IPS-NIHi7 (cell line): ENCODE measurements around the gene YWHAG.
"Not testable (repeated sequence)": the region's sequence is repeated elsewhere in the genome, so short reads cannot be mapped to it uniquely, and the experiment has no call there.

Experiments used
- DNase-seq: peaks from one replicate; pipeline ENCODE4 v3.0.0; 2012; ENCODE audit warnings: mixed read lengths; ENCODE audit errors: extremely low spot score

The YWHAG gene

DNA sequence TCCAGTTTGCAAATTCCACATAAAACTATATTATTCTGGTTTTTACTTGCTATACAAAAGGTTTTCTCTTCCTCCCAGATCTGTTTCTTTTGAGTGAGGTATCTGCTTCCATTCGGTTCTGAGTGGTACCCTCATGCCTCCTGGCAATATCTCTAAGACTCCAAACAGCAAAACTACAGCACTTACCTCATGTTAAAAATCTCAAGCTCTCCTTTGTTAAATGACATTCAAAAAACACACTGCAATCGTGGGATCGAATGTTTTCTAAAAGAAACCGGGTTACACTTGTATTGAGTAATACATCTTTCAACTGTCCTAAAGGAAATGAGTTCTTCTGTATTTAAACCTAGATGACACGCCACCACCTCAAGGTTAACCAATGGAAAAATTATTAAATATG, 11.1 kb downstream of the YWHAG start:
- no peak for DNase-seq

DNA sequence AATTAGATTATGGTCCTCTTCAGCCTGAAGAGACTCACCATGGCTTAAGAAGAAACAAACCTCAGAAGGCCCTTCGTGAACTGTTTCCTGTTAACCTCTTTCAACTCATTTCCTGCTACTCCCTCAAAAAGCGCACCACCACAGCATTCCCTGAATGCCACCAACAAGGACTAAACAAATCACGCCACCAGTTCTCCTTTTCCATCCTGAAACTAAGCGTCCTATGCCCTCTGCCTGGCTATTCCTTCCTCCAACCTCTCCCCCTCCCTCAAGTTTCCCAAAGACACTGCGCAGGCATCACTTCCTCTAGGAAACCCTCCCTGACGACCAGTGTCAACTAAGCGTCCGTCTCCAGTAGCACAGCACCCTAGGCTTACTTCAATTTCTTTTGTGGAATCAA, 12.0 kb downstream of the YWHAG start:
- DNase-seq, result no peak

GRCh38 chr7:76346097-76346496, 12.7 kb downstream of the YWHAG start:
- DNase-seq, result no peak

- DNase-seq, result no peak
Observed at GRCh38 chr7:76343931-76344321, 14.9 kb downstream of the YWHAG start.

DNA sequence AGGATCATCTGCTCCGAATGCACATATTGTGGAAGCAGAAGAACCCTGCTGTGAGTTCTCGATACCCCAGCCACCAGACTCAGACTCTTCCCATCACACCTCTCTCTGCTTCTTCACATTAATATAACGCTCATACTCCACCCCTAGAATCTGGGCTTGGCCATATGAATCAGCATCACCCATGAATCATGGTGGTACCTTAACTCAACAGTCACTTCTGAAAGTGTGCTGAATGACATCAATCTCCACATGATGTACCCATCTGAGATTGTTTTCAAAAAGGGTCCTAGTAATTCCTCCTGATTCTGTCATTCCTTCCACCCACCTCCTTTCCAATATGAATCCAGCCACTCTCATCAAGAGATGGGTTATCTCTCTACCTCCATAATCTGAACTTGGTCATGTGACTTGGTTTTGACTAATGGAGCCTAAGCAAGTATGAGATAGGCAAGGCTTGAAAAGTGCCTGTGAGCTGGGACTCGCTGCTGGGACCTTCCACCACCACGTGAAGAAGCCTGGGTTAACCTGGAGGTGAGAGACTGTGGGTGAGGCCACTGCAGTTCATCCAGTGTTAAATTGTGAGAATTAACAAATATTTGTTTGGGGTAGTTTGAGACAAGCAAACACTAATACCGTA, 15.4 kb downstream of the YWHAG start:
- DNase-seq, result no peak

DNA sequence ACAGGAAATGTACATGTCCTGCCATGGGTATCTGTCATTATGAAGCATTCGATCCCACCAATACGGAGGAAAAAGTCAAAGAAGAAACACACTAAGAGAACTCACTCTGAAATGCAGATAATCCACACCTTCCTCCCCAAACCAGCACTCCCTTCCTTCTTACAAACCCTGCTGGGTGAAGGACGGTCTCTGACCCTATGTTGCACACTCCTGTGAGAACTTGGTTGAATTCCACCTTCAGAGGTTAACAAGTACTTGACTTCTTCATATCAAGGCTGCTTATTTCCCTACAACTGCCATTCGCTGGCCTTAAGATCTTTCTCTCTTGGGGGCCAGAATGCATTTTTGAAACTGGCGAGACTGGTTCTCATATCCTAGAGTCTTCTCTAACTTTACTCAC, 16.6 kb downstream of the YWHAG start:
- no peak for DNase-seq

DNA sequence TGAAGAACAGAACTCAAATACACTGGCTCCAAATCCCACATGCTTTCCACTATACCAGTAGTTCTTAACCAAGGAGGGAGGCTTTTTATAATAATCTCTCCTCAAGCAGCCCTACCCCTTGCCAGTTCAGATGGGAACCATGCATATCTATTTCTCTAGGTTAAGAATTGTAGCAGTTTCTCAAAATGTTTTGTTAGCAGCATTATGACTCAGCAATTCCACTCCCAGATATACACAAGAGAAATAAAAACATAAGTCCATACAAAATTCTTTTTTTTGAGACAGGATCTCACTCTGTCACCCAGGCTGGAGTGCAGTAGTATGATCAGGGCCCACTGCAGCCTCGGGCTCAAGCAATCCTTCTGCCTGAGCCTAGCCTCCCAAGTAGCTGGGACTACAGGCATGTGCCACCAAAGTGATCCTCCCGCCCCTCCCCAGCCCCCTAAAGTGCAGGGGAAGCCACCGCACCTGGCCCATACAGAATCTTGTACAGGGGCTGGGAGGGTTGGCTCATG, 18.1 kb downstream of the YWHAG start:
- DNase-seq, result no peak

DNA sequence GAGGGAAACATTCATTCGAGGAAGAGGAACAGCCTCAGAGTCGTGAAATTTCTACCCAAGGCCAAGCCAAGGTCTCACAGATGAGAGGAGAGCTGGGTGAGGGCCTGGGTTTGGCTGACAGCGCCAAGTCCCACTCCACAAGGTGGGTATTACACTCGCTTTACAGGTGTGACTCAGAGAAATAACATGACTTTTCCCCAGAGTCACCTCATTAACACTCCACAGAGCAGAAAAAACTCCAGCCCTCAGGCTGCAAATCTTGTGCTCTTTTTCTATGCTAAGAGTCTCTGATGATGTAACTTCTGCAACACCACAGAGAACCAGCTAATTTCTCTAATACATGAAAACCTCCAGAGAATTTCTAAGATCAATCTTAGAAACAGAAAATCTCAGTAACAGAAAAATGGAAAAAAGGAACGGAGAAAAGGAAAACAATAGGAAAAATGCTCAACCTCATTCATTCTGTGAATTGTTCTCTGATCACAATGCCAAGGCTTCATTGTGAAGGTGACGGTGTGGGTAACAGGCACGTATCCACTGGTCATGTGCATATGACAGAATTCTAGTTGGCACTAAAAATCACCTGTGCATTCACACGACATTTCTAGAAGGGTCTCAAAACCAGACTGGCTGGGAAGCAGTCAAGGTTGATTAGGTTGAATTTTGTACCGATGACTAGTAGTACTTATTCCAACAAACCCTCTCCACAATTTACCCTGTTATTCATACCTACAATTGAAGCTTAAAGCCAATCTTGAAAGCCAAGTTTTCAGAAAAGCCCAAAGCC, 20.3 kb downstream of the YWHAG start:
- DNase-seq, result no peak

DNA sequence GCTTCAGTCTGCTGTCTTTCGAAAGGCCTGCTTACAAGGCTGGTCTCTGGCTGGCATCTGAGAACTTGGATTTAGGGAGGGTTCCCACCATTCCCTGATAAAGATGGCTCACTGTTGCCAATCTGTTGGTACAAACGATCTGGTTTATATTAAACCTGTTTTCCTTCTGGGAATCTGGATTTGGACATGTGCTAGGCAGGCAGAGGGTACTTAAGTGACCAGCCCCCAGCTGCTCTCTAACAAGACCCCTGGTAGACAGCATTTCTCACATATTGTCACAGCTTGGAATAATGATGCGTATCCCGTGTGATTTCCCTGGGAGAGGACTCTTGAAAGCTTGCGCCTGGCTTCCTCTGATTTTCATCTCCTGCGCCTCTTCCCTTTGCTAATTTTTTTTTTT, 21.6 kb downstream of the YWHAG start:
- DNase-seq, result no peak

DNA sequence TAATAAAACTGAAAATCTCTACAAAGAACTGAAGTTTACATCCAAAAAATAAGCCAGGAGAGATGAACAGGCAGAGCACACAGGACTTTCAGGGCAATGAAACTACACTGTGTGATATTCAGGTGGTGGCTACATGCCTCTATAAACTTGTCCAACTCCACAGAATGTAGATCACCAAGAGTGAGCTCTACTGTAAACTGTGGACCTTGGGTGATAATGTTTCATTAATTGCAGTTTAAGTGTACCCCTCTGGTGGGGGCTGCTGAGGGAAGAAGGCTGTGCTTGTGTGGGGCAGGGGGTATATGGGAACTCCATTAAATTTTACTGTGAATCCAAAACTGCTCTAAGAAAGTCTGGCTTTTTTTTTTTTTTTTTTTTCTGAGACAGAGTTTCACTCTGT, 22.7 kb downstream of the YWHAG start:
- DNase-seq, result no peak

- not testable (repeated sequence) for DNase-seq
Observed at GRCh38 chr7:76335417-76335816, 23.4 kb downstream of the YWHAG start.

GRCh38 chr7:76334320-76334967, 24.3 kb downstream of the YWHAG start:
- DNase-seq, result no peak

DNA sequence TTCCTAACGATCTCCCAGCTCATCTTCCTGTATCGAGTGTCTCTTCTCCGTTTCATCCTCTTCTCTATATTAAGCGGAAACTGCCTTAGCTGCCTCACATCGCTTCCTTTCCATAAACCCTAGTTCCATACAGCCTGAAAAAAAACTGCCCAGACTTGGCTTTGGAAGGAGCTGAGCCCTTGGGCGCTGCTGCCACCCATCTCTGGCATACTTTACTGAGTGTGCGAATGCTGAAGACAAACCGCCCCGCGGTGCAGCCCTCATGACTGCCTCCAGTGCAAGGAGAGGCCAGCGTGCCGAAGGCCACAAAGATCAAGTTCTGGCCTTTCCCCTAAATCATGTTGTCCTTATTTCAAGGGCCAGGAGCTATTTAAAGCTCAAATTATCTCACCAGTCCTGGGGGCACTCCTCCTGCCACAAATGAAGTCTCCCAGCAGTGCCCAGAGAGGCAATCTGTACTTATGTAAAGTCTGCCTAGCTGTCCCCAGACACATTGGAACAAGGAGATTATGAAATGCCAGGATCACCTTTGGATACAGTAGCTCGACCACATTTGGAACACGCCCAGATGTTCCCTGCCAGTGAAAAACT, 25.2 kb downstream of the YWHAG start:
- no peak for DNase-seq

GRCh38 chr7:76332078-76332477, 26.7 kb downstream of the YWHAG start:
- DNase-seq, result no peak

- DNase-seq, result peak; percentile 38
Observed at GRCh38 chr7:76330673-76331072, 28.1 kb downstream of the YWHAG start.

GRCh38 chr7:76330261-76330660, 28.5 kb downstream of the YWHAG start:
- DNase-seq, result no peak

- DNase-seq, result no peak
Observed at GRCh38 chr7:76329479-76329878, 29.3 kb downstream of the YWHAG start.

DNA sequence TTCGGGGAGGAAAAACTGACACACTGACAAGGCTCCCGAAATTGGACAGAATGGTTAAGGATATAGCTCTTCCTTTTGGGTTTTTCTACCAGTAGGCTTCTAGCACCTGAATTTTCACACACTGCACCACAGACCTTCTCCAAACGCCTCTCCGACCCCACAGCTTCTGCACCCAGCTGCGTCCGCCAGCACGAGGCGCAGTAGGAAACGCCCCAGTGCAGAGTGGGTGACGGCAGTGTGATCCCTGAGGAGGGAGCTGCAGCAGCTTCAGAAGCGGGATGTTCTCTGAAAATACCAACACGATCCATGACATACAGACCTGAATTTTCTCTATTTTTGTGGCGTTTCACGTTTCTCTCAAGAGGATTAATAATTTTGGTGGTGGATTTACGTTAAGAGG, 30.4 kb downstream of the YWHAG start:
- DNase-seq, result no peak

- DNase-seq, result no peak
Observed at GRCh38 chr7:76327610-76328009, 31.2 kb downstream of the YWHAG start.

DNA sequence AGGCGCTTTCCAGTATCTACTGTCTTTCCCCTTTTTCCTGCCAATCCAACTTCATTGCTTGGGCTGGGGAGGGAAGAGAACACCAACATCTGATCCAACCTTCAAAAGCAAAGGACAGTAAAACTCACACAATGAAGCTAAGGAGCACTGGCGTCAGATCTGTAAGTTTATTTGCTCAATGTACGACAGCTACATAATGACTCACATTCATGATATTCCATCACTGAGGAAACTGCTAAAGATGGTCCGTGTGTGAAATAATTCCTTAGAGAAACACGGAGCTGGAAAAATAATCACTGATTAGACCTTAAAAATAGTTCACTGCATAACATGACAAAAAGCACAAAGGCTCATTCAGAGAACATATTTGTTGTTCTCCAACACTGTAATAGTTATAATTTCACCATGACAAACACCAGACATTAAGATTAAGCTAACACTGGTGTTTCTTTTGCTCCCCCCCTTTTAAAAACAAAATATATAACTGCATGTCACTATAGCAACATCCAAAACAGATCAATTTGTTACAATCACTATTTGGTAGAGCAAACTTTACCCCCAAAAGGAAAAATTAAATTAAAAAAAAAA, 32.1 kb downstream of the YWHAG start:
- DNase-seq, result no peak

- DNase-seq, result no peak
Observed at GRCh38 chr7:76325811-76326210, 33.0 kb downstream of the YWHAG start.

DNA sequence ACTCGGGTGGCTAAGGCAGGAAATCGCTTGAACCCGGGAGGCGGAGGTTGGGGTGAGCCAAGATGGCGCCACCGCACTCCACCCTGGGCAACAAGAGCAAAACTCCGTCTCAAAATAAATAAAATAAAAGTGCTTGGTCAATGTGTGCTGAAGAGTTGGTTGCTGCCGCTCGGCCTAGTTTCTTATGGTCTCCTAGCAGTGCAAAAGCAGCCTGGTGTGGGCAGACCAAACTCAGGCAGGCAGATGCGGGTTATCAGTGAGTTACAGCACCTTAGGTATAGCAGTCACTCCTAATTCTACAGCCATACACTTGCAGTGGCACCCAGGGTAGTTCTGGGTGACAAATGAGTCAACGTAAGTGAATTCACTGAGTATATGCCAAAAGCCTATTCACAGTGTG, 33.7 kb downstream of the YWHAG start:
- no peak for DNase-seq
